Transverse colon (tissue), 4 donors: ENCODE data around the gene YPEL2. TPM values are rescaled to one million over a fixed set of nuclear protein-coding genes. Genes with fewer than 3 reads are reported as not detected.
A peak's percentile ranks its signal among the peaks of the same experiment; 100 is the strongest.

ENCODE experiments used
- DNase-seq: peaks from one replicate; pipeline ENCODE4 v3.0.0-alpha.2; 2019
- H3K27ac ChIP-seq, 4 donors: fragments of 200-600 bp; sonication (generic); 2 replicates each; pipeline ENCODE4 v1.5.1; 2016 to 2018; ENCODE audit warnings: inconsistent platforms in 4 of 4
- H3K27me3 ChIP-seq: fragments of 200-600 bp; sonication (generic); 2 replicates; pipeline ENCODE4 v1.5.1; 2017; ENCODE audit warnings: inconsistent platforms
- H3K36me3 ChIP-seq, 4 donors: fragments of 200-600 bp; sonication (generic); 2 replicates each; pipeline ENCODE4 v1.5.1; 2017 to 2019; ENCODE audit warnings: inconsistent platforms in 4 of 4
- H3K4me1 ChIP-seq, 4 donors: fragments of 200-600 bp; sonication (generic); 2 replicates each; pipeline ENCODE4 v1.5.1; 2017 to 2020; ENCODE audit warnings: inconsistent platforms in 4 of 4
- H3K4me3 ChIP-seq, 4 donors: fragments of 200-600 bp; sonication (generic); 1 replicate in 1 of 4; 2 replicates in 3 of 4; pipeline versions ENCODE4 v1.5.1 to v1.6.1; 2017 to 2019; ENCODE audit warnings: inconsistent platforms in 4 of 4
- H3K9me3 ChIP-seq, 2 donors: fragments of 200-600 bp; sonication (generic); 2 replicates each; pipeline ENCODE4 v1.5.1; 2017 to 2019; ENCODE audit warnings: inconsistent platforms in 2 of 2
- EP300 ChIP-seq: sonication (generic); formaldehyde crosslinking; IDR thresholded peaks from one replicate; pipeline ENCODE4 v1.6.1; 2017; ENCODE audit warnings: antibody characterized with exemption, low read depth
- POLR2A ChIP-seq: fragments of 450-650 bp; IDR thresholded peaks from one replicate; pipeline ENCODE4 v1.6.1; 2016; ENCODE audit warnings: antibody characterized with exemption, mild to moderate bottlenecking, moderate library complexity
- POLR2AphosphoS5 ChIP-seq, 3 donors: sonication (generic); formaldehyde crosslinking; IDR thresholded peaks; one replicate each; pipeline ENCODE4 v1.6.1; 2016; ENCODE audit warnings: antibody characterized with exemption in 3 of 3
- WGBS, 2 donors: methylation state at CpG; one replicate each; pipeline ENCODE4 v1.1.5; 2018; ENCODE audit warnings: low coverage in 1 of 2; 5-methylcytosine and 5-hydroxymethylcytosine counted together
- in situ Hi-C, 4 donors: fragments of 200-750 bp; cut with MboI; loops; one replicate each; pipeline versions ENCODE4 v1.15.0 to v1.15.1; 2017; ENCODE audit warnings: low sequenced_read_pairs in 3 of 4, low pct_ligation_motif_present in 1 of 4, low pct_unique_long_range_greater_than_20kb in 1 of 4
- intact Hi-C: fragments of 100-400 bp; cut with DNase I; formaldehyde crosslinking; loops from one replicate; pipeline ENCODE4 v1.15.1; 2023; ENCODE audit warnings: low total_unique reads
- total RNA-seq, 4 donors: library from RNA; depleted of rRNA; stranded (reverse); fragments of >200 nt; gene quantifications; one replicate each; pipeline ENCODE4 v1.1.0, GENCODE V29; 2016
- TF ChIP-seq, protein P1 (sequence below), 5 experiments: fragments of 200-600 bp in 3 of 5; fragments of 450-650 bp in 2 of 5; sonication (generic) in 3 of 5; IDR thresholded peaks; 1 replicate in 2 of 5; 2 replicates in 3 of 5; pipeline ENCODE4 v1.5.1; 2016 to 2017; ENCODE audit warnings: antibody characterized with exemption in 5 of 5, inconsistent platforms in 3 of 5, mild to moderate bottlenecking in 2 of 5, moderate library complexity in 1 of 5

Gene YPEL2
- total RNA-seq, 4 donors from 2014 or later: 24.7 to 45.0 (median 32.8) TPM

DNA sequence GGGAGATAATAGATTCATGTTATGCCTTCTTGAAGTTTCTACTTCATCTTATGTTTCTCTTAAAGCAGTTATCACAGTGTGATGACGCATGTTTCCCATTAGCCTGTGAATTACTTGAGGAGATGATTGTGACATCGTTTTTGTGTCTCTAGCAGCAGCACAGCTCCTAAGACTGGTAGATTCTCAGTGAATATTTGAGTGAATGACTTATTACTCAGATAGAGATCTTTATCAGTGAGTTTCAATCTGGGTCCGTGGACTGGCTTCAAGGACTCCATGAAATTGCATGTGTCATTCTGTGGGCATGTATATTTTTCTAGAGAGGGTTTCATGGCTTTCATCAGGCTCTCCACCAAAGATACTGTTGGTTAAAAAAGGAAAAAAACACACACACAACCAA lies 29.9 kb downstream of the YPEL2 start:
- WGBS, 2 donors: 36 to 68% methylated on average over 2 to 3 of the region's 3 CpGs
- H3K9me3 ChIP-seq: no peaks in the 10 kb centered on the region
- H3K36me3 ChIP-seq: peaks cover 0 to 3% (median 0%) of the 10 kb centered on the region in 4 donors
- H3K4me3 ChIP-seq: no peak overlapping the region
- H3K27ac ChIP-seq: peak overlapping the region; percentile 69 to 78 (median 74)
- in situ Hi-C loops (no loop called here), intact Hi-C loops (no loop called here)
- no peaks in the 10 kb centered on the region for H3K27me3 ChIP-seq
- DNase-seq: no peak
- H3K4me1 ChIP-seq: peaks cover 32 to 77% (median 38%) of the 10 kb centered on the region in 4 donors
- TF ChIP-seq POLR2AphosphoS5 (IDR thresholded peaks at IDR 0.05) (no peak), EP300 (no peak), POLR2A (no peak)

DNA sequence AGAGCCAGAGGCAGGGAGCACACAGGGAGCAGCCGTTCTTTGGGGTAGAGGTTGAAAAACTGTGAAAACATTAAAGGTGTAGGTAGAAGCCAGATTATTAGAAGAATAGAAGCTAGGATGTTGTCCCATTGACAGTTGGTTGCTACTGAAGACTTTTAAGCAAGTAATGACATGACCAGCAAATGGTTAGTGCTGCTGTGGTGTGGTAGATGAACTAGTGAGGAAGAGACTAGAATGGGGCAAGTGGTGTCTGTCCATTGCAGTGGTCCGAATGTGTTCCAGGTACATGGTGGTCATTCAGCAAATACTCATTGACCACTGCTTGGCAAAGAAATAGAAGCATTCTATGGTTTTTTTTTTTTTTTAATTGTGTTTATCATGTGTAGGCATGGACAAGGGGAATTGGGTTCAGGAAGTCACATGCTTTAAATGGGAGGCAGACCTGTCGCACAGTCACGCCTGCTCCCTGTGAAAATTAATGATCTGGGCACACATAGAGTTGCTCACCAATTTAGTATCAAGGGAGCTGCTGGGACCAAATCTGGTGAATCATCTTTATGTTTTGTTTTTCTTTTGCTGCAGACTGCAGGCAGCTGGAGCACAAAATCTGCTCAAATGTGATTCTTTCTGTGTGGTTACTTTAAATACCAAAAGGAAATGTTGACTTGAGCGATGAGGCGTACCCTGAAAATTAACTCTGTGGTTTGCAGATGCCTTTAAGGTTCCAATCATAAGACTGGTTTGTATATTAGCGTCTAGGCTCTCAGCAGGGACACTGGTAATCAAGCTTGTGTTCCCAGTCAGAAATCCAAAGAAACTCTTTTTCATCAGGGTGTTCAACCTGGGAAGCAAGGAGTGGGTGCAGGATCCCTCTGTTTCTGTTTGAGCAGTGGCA lies 30.7 kb downstream of the YPEL2 start:
- TF ChIP-seq POLR2A (no peak), POLR2AphosphoS5 (IDR thresholded peaks at IDR 0.05) (no peak), EP300 (no peak)
- TF ChIP-seq, protein P1, sequence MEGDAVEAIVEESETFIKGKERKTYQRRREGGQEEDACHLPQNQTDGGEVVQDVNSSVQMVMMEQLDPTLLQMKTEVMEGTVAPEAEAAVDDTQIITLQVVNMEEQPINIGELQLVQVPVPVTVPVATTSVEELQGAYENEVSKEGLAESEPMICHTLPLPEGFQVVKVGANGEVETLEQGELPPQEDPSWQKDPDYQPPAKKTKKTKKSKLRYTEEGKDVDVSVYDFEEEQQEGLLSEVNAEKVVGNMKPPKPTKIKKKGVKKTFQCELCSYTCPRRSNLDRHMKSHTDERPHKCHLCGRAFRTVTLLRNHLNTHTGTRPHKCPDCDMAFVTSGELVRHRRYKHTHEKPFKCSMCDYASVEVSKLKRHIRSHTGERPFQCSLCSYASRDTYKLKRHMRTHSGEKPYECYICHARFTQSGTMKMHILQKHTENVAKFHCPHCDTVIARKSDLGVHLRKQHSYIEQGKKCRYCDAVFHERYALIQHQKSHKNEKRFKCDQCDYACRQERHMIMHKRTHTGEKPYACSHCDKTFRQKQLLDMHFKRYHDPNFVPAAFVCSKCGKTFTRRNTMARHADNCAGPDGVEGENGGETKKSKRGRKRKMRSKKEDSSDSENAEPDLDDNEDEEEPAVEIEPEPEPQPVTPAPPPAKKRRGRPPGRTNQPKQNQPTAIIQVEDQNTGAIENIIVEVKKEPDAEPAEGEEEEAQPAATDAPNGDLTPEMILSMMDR (IDR thresholded peaks at IDR 0.05): no peak
- Histone ChIP-seq H3K4me1 (peaks cover 39 to 85% (median 46%) of the 10 kb centered on the region in 4 donors), H3K9me3 (no peaks in the 10 kb centered on the region), H3K4me3 (peak overlapping the region in 1 of 4 donors; percentile 9), H3K27ac (peak overlapping the region; percentile 69 to 78 (median 74)), H3K27me3 (no peaks in the 10 kb centered on the region), H3K36me3 (no peaks in the 10 kb centered on the region)
- intact Hi-C loops: no loop called here
- 38 to 62% methylated on average over 3 to 7 of the region's 7 CpGs for WGBS, 2 donors
- in situ Hi-C loops: no loop called here
- no peak for DNase-seq

DNA sequence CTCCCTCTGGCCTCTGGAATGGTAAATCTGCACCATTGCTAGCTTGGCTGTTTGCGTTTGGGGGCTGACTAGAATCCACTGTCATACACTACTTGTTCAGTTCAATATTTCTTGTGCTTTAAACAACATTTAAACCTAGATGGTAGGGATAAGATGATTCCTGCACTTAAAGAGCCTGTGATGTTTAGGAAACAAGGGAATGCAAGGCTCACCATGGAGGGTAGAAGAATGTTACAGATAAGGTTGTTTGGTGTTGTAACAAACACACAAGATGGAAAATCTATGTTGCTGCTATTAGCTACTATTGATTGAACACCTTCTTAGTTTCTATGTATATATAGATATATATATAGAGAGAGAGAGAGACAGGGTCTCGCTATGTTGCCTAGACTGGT lies 31.4 kb downstream of the YPEL2 start:
- TF ChIP-seq, protein P1 (IDR thresholded peaks at IDR 0.05): no peak
- no peak for TF ChIP-seq EP300
- no peak for TF ChIP-seq POLR2A
- no peak for TF ChIP-seq POLR2AphosphoS5 (IDR thresholded peaks at IDR 0.05)
- H3K36me3 ChIP-seq: no peaks in the 10 kb centered on the region
- H3K4me3 ChIP-seq: peak overlapping the region in 1 of 4 donors; percentile 9
- 76 to 90% methylated on average over 2 of the region's 2 CpGs for WGBS, 2 donors
- intact Hi-C loops: no loop called here
- DNase-seq: no peak
- H3K27me3 ChIP-seq: no peaks in the 10 kb centered on the region
- peaks cover 46 to 88% (median 51%) of the 10 kb centered on the region in 4 donors for H3K4me1 ChIP-seq
- H3K9me3 ChIP-seq: no peaks in the 10 kb centered on the region
- in situ Hi-C loops: no loop called here
- H3K27ac ChIP-seq: peak overlapping the region; percentile 69 to 78 (median 74)

DNA sequence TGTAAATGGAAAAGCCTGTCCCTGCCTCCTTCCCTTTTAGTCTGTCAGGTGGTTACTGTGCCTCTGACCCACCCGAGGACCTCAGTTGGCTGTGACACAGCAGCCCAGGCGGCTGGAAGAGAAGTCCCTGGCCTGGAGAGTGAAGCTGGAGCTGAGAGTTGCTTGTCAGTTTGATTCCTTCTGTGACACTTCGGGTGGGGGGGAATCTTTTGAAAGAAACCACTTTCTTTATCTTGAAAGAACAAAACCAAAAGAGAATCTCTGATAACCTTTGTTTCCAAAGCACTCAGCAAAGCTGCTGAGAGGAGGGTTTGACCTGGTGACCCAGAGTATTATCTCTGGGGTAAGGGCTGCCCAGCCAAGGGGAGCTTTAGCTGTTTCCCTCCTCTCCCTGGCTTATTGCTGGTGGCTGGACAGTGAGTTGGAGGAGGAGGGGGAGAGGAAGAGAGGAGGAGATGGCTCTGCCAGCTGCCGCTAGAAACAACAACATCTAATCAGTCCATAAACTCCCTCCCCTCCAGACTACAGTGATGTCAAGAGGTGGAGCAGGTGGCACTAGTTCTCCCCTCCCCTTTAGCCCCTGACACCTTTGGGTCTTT lies 34.0 kb downstream of the YPEL2 start:
- Histone ChIP-seq H3K27ac (peak overlapping the region; percentile 83 to 93 (median 88)), H3K27me3 (no peaks in the 10 kb centered on the region), H3K9me3 (no peaks in the 10 kb centered on the region), H3K4me3 (peak overlapping the region in 1 of 4 donors; percentile 10), H3K4me1 (peaks cover 67 to 100% (median 73%) of the 10 kb centered on the region in 4 donors), H3K36me3 (no peaks in the 10 kb centered on the region)
- TF ChIP-seq POLR2A: no peak
- no peak for TF ChIP-seq EP300
- TF ChIP-seq POLR2AphosphoS5 (IDR thresholded peaks at IDR 0.05): no peak
- TF ChIP-seq, protein P1 (IDR thresholded peaks at IDR 0.05): no peak
- intact Hi-C loops: no loop called here
- 24 to 27% methylated on average over 2 to 4 of the region's 4 CpGs for WGBS, 2 donors
- in situ Hi-C loops: no loop called here
- DNase-seq: no peak
